ENCODE measurements around the gene GUCY2C.

GUCY2C gene

GRCh38 chr12:14652483-14652882 lies 43.9 kb downstream of the GUCY2C start:
- Histone ChIP-seq H3K4me3 (ENCODE audit: low read length) (no peak overlapping the region), H3K9me3 (replicated peaks; ENCODE audit: low read length) (no peaks in the 10 kb centered on the region)

GRCh38 chr12:14651371-14651770 lies 45.0 kb downstream of the GUCY2C start:
- Histone ChIP-seq H3K4me2 (ENCODE audit: low read length) (no peak overlapping the region), H3K9ac (ENCODE audit: low read depth, low read length) (no peak overlapping the region), H3K36me3 (ENCODE audit: insufficient read depth, low read length) (no peaks in the 10 kb centered on the region), H3K4me1 (ENCODE audit: control insufficient read depth, insufficient read depth, low read length) (peaks cover 3% of the 10 kb centered on the region), H3K4me3 (ENCODE audit: low read length) (no peak overlapping the region), H3K27me3 (ENCODE audit: control insufficient read depth, insufficient read depth, low read length) (no peaks in the 10 kb centered on the region), H3K9me3 (replicated peaks; ENCODE audit: low read length) (no peaks in the 10 kb centered on the region)

More at GRCh38 chr12:14652483-14652882, 43.9 kb downstream of the GUCY2C start:
- Histone ChIP-seq H3K27me3 (ENCODE audit: control insufficient read depth, insufficient read depth, low read length) (no peaks in the 10 kb centered on the region), H3K4me1 (ENCODE audit: control insufficient read depth, insufficient read depth, low read length) (peaks cover 3% of the 10 kb centered on the region), H3K4me2 (ENCODE audit: low read length) (no peak overlapping the region), H3K36me3 (ENCODE audit: insufficient read depth, low read length) (no peaks in the 10 kb centered on the region), H3K9ac (ENCODE audit: low read depth, low read length) (no peak overlapping the region)

GRCh38 chr12:14650789-14651188 lies 45.6 kb downstream of the GUCY2C start:
- H3K9ac ChIP-seq (ENCODE audit: low read depth, low read length), result no peak overlapping the region
- no peak overlapping the region for H3K4me2 ChIP-seq (ENCODE audit: low read length)
- H3K4me3 ChIP-seq (ENCODE audit: low read length), result no peak overlapping the region
- H3K9me3 ChIP-seq (replicated peaks; ENCODE audit: low read length), result no peaks in the 10 kb centered on the region
- H3K27me3 ChIP-seq (ENCODE audit: control insufficient read depth, insufficient read depth, low read length), result no peaks in the 10 kb centered on the region
- H3K4me1 ChIP-seq (ENCODE audit: control insufficient read depth, insufficient read depth, low read length), result peaks cover 3% of the 10 kb centered on the region
- no peaks in the 10 kb centered on the region for H3K36me3 ChIP-seq (ENCODE audit: insufficient read depth, low read length)

GRCh38 chr12:14647028-14647750 lies 49.2 kb downstream of the GUCY2C start:
- H3K36me3 ChIP-seq (ENCODE audit: insufficient read depth, low read length), result no peaks in the 10 kb centered on the region

GRCh38 chr12:14643251-14643650 lies 53.1 kb downstream of the GUCY2C start:
- H3K27me3 ChIP-seq (ENCODE audit: control insufficient read depth, insufficient read depth, low read length), result no peaks in the 10 kb centered on the region
- H3K4me1 ChIP-seq (ENCODE audit: control insufficient read depth, insufficient read depth, low read length), result peaks cover 16% of the 10 kb centered on the region
- H3K9me3 ChIP-seq (replicated peaks; ENCODE audit: low read length), result no peaks in the 10 kb centered on the region
- no peaks in the 10 kb centered on the region for H3K36me3 ChIP-seq (ENCODE audit: insufficient read depth, low read length)
- peak overlapping the region; percentile 57 for H3K4me2 ChIP-seq (ENCODE audit: low read length)
- no peak overlapping the region for H3K4me3 ChIP-seq (ENCODE audit: low read length)
- peak overlapping the region; percentile 16 for H3K9ac ChIP-seq (ENCODE audit: low read depth, low read length)

More at GRCh38 chr12:14647028-14647750, 49.2 kb downstream of the GUCY2C start:
- Histone ChIP-seq H3K4me3 (ENCODE audit: low read length) (no peak overlapping the region), H3K27me3 (ENCODE audit: control insufficient read depth, insufficient read depth, low read length) (no peaks in the 10 kb centered on the region), H3K9ac (ENCODE audit: low read depth, low read length) (no peak overlapping the region), H3K4me1 (ENCODE audit: control insufficient read depth, insufficient read depth, low read length) (peaks cover 16% of the 10 kb centered on the region), H3K4me2 (ENCODE audit: low read length) (no peak overlapping the region), H3K9me3 (replicated peaks; ENCODE audit: low read length) (no peaks in the 10 kb centered on the region)

GRCh38 chr12:14638066-14638465 lies 58.3 kb downstream of the GUCY2C start:
- no peaks in the 10 kb centered on the region for H3K36me3 ChIP-seq (ENCODE audit: insufficient read depth, low read length)
- no peak overlapping the region for H3K4me2 ChIP-seq (ENCODE audit: low read length)
- no peak overlapping the region for H3K9ac ChIP-seq (ENCODE audit: low read depth, low read length)
- H3K4me3 ChIP-seq (ENCODE audit: low read length), result no peak overlapping the region
- no peaks in the 10 kb centered on the region for H3K9me3 ChIP-seq (replicated peaks; ENCODE audit: low read length)
- no peaks in the 10 kb centered on the region for H3K27me3 ChIP-seq (ENCODE audit: control insufficient read depth, insufficient read depth, low read length)
- peaks cover 6% of the 10 kb centered on the region for H3K4me1 ChIP-seq (ENCODE audit: control insufficient read depth, insufficient read depth, low read length)

- H3K9me3 ChIP-seq (replicated peaks; ENCODE audit: low read length), result no peaks in the 10 kb centered on the region
- no peaks in the 10 kb centered on the region for H3K36me3 ChIP-seq (ENCODE audit: insufficient read depth, low read length)
- no peaks in the 10 kb centered on the region for H3K27me3 ChIP-seq (ENCODE audit: control insufficient read depth, insufficient read depth, low read length)
- peaks cover 4% of the 10 kb centered on the region for H3K4me1 ChIP-seq (ENCODE audit: control insufficient read depth, insufficient read depth, low read length)
- no peak overlapping the region for H3K4me2 ChIP-seq (ENCODE audit: low read length)
- no peak overlapping the region for H3K4me3 ChIP-seq (ENCODE audit: low read length)
- H3K9ac ChIP-seq (ENCODE audit: low read depth, low read length), result no peak overlapping the region
Observed at GRCh38 chr12:14635776-14636175, 60.6 kb downstream of the GUCY2C start.

- Histone ChIP-seq H3K4me1 (ENCODE audit: control insufficient read depth, insufficient read depth, low read length) (no peaks in the 10 kb centered on the region), H3K36me3 (ENCODE audit: insufficient read depth, low read length) (no peaks in the 10 kb centered on the region), H3K4me3 (ENCODE audit: low read length) (no peak overlapping the region), H3K4me2 (ENCODE audit: low read length) (no peak overlapping the region), H3K27me3 (ENCODE audit: control insufficient read depth, insufficient read depth, low read length) (peaks cover 7% of the 10 kb centered on the region), H3K9ac (ENCODE audit: low read depth, low read length) (no peak overlapping the region), H3K9me3 (replicated peaks; ENCODE audit: low read length) (no peaks in the 10 kb centered on the region)
Observed at GRCh38 chr12:14630793-14631192, 65.6 kb downstream of the GUCY2C start.

GRCh38 chr12:14629832-14630710 lies 66.3 kb downstream of the GUCY2C start:
- Histone ChIP-seq H3K4me3 (ENCODE audit: low read length) (no peak overlapping the region), H3K9me3 (replicated peaks; ENCODE audit: low read length) (no peaks in the 10 kb centered on the region), H3K4me2 (ENCODE audit: low read length) (no peak overlapping the region), H3K4me1 (ENCODE audit: control insufficient read depth, insufficient read depth, low read length) (no peaks in the 10 kb centered on the region), H3K36me3 (ENCODE audit: insufficient read depth, low read length) (no peaks in the 10 kb centered on the region), H3K9ac (ENCODE audit: low read depth, low read length) (no peak overlapping the region), H3K27me3 (ENCODE audit: control insufficient read depth, insufficient read depth, low read length) (peaks cover 7% of the 10 kb centered on the region)

- no peak overlapping the region for H3K4me2 ChIP-seq (ENCODE audit: low read length)
- H3K27me3 ChIP-seq (ENCODE audit: control insufficient read depth, insufficient read depth, low read length), result peaks cover 11% of the 10 kb centered on the region
- no peak overlapping the region for H3K4me3 ChIP-seq (ENCODE audit: low read length)
- no peaks in the 10 kb centered on the region for H3K9me3 ChIP-seq (replicated peaks; ENCODE audit: low read length)
- H3K4me1 ChIP-seq (ENCODE audit: control insufficient read depth, insufficient read depth, low read length), result no peaks in the 10 kb centered on the region
- no peaks in the 10 kb centered on the region for H3K36me3 ChIP-seq (ENCODE audit: insufficient read depth, low read length)
- H3K9ac ChIP-seq (ENCODE audit: low read depth, low read length), result no peak overlapping the region
Observed at GRCh38 chr12:14628771-14629170, 67.6 kb downstream of the GUCY2C start.

- Histone ChIP-seq H3K4me3 (ENCODE audit: low read length) (no peak overlapping the region), H3K4me1 (ENCODE audit: control insufficient read depth, insufficient read depth, low read length) (no peaks in the 10 kb centered on the region), H3K27me3 (ENCODE audit: control insufficient read depth, insufficient read depth, low read length) (peaks cover 4% of the 10 kb centered on the region), H3K9me3 (replicated peaks; ENCODE audit: low read length) (no peaks in the 10 kb centered on the region), H3K9ac (ENCODE audit: low read depth, low read length) (no peak overlapping the region), H3K4me2 (ENCODE audit: low read length) (no peak overlapping the region), H3K36me3 (ENCODE audit: insufficient read depth, low read length) (no peaks in the 10 kb centered on the region)
Observed at GRCh38 chr12:14621826-14622225, 74.6 kb downstream of the GUCY2C start.

Measured in skeletal muscle satellite cell (primary cell).